ENCODE measurements around the gene NES.

NES gene

GRCh38 chr1:156664046-156664766 is 13.0 kb downstream of the NES start:
- no peak for DNase-seq (ENCODE audit: low read depth in 2 of 2)

- no peak for DNase-seq (ENCODE audit: low read depth in 2 of 2)
Observed at GRCh38 chr1:156663178-156663577, 14.0 kb downstream of the NES start.

- no peak for DNase-seq (ENCODE audit: low read depth in 2 of 2)
Observed at GRCh38 chr1:156662800-156663055, 14.5 kb downstream of the NES start.

GRCh38 chr1:156662005-156662799 is 15.0 kb downstream of the NES start:
- no peak for DNase-seq (ENCODE audit: low read depth in 2 of 2)

- no peak for DNase-seq (ENCODE audit: low read depth in 2 of 2)
Observed at GRCh38 chr1:156660752-156661112, 16.5 kb downstream of the NES start.

GRCh38 chr1:156659988-156660751 is 17.0 kb downstream of the NES start:
- DNase-seq (ENCODE audit: low read depth in 2 of 2), result peak; percentile 86 to 87

GRCh38 chr1:156659661-156659987 is 17.6 kb downstream of the NES start:
- DNase-seq (ENCODE audit: low read depth in 2 of 2), result no peak

GRCh38 chr1:156658945-156659574 is 18.1 kb downstream of the NES start:
- DNase-seq (ENCODE audit: low read depth in 2 of 2), result no peak

GRCh38 chr1:156658496-156658895 is 18.7 kb downstream of the NES start:
- no peak for DNase-seq (ENCODE audit: low read depth in 2 of 2)

GRCh38 chr1:156657741-156658319 is 19.4 kb downstream of the NES start:
- no peak for DNase-seq (ENCODE audit: low read depth in 2 of 2)

- no peak for DNase-seq (ENCODE audit: low read depth in 2 of 2)
Observed at GRCh38 chr1:156656806-156657740, 20.1 kb downstream of the NES start.

- no peak for DNase-seq (ENCODE audit: low read depth in 2 of 2)
Observed at GRCh38 chr1:156655904-156656516, 21.2 kb downstream of the NES start.

GRCh38 chr1:156655151-156655903 is 21.9 kb downstream of the NES start:
- DNase-seq (ENCODE audit: low read depth in 2 of 2), result no peak

GRCh38 chr1:156654700-156655099 is 22.5 kb downstream of the NES start:
- no peak for DNase-seq (ENCODE audit: low read depth in 2 of 2)

GRCh38 chr1:156652992-156653355 is 24.2 kb downstream of the NES start:
- no peak for DNase-seq (ENCODE audit: low read depth in 2 of 2)

- no peak for DNase-seq (ENCODE audit: low read depth in 2 of 2)
Observed at GRCh38 chr1:156652131-156652991, 24.8 kb downstream of the NES start.

GRCh38 chr1:156648951-156649350 is 28.3 kb downstream of the NES start:
- no peak for DNase-seq (ENCODE audit: low read depth in 2 of 2)

- no peak for DNase-seq (ENCODE audit: low read depth in 2 of 2)
Observed at GRCh38 chr1:156648496-156648895, 28.7 kb downstream of the NES start.

GRCh38 chr1:156647351-156647750 is 29.9 kb downstream of the NES start:
- DNase-seq (ENCODE audit: low read depth in 2 of 2), result no peak

Data from fibroblast of skin of left quadriceps (primary cell).